ENCODE measurements around the gene SWI5.
"Not testable (repeated sequence)": the region's sequence is repeated elsewhere in the genome, so short reads cannot be mapped to it uniquely, and the experiment has no call there.

SWI5 gene

DNA sequence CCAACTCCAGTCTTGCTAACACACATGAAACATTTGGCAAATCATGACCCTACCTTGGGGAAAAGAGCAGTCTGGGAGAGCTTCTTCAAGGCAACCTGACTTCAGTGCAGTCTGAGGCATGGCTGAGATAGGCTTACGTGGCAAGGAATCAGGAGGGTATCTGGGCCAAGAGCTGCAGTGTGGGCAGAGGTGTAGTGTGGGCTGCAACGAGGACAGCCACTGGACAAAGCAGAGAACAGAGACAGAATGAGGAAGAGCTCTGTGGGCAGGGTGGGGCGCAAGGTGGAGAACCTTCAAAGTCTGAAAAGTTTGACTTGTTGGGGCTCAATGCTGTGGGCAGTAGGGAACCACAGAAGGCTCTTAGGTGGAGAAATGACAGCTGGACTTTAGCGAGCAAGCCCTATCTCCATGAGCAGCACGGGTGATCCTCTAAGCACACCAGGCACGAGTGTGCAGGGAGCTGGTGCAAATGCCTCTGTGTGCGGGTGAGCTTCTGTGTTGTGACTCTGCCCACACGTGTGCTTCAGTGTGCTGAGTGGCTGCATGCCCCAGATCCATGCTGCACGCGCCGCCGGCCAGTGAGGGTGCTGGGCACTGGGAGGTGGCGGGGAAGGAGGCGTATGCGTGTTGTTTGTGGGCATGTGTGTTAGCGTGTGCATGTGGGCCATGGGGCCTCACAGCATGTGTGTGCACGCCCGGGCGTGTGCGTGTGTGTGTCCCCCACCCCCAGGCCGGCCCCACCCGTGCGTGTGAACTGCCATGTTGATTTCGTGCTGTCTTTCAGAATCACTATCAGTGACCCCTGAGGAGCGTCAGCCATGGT, 23.5 kb upstream of the SWI5 start:
- DNase-seq = no peak

DNA sequence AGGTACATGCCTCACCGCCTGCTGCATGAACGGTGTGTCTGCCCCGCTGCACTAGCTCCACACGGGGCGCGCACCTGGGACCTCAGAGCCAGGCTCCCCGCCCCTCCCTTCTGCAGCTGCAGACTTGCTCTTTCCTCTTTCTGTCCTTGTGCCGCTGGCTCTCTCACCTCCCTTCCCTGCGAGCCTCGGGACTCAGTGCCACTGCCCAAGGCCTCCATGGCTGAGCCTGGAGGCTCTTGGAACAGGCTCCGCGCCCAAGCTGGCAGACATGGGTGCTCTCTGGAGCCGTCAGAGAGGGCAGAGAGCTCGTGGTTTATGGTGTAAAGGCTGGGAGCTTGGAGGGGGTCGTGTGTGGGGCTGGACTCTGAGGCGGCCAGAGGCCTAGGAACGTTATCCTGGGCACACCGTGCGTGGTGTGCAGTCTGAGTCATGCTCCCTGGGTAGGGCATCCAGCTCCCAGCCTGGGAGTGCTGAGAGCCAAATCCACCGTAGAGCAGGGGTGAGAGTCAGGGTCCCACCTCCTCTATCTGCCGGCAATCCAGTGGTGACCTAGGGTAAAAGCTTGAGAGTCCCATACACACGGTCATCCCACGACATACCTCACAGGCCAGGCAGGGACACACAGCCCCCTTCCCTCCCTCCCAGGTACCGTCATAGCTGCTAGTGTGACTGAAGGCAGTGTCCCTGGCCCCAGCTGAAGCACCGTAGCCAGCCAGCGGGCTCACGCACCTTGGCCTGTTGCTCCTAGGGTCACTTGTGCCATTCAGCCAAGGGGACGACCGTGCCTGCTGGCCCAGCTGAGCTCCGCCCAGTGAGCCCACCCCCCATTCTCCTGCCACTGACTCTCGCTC, 22.7 kb upstream of the SWI5 start:
- DNase-seq = no peak

DNA sequence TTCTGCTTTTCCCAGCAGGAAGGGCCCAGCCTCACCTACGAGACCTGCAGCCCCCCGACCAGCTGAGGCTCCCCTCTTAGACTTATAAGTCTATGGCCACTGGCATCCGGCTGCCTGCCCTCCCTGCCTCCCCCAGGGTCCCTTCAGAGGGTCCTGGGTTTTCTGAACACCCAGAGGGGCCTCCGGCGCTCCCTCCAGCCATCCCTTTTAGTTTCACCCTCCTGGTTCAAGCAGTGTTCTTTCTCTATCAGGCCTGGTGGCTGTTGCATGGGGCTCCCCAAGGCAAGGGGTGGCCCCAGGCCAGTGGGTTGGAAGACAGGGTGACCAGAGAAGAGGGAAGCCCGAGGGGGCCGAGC, 22.1 kb upstream of the SWI5 start:
- no peak for DNase-seq

DNA sequence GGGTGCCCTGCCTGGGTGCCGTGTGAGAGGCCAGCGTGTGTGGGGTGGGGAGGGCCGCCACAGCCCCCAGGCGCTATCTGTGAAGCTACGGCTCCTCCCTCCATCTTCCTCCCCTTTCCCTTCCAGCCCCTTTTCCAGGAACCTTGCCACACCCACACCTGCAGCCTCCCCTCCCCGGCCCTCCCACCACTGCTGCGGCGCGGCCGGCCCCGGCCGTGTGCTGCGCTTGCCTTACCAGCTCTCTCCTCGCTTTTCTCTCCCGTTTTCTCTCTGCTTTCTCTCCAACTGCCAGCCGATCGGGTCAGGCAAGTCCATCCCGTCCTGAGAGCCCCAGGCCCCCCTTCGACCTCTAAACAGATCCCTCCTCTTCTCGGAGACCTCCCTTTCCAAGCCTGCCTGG, 21.7 kb upstream of the SWI5 start:
- DNase-seq = no peak

DNA sequence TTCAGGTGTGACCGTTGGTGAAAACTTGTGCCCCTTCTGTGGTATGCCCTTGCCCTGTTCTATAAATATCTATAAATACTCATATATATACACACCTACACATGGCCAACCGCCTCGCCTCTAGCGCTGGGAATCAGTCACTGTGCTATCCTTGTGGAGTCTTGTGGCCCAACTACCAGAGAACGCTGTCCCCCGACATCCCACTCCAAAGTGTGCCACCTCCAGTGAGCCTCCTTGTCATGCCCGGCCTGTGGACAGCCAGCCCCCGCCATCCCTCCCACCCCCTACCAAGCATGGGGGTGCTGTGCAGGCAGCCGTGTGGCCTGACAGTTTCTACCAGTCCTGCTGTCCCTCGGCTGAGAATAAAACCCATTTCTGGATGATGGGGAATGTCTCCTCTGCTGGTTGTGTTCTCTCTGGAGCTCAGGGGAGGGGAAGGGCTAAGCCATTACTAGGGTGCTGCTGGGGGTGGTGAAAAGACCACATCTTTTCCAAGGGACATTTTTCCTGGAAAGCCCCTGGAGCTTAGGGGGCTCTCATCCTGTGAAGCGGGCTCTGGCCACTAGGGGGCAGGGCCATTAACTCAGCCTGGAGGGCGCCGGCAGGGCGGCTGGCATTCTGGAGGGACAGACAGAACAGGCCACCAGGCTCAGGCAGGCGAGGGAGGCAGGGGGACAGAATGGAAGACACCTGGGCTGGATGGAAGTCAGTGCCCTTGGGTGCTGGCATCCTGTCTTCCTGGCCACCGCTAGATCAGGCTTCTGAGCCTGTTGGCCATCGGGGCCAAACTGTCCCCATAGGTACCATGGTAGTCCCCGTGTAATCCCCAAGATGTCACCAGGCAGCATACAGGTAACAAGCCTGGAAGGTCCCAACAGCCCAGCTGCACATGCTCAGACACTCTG, 21.0 kb upstream of the SWI5 start:
- DNase-seq = peak; percentile 41 to 54

DNA sequence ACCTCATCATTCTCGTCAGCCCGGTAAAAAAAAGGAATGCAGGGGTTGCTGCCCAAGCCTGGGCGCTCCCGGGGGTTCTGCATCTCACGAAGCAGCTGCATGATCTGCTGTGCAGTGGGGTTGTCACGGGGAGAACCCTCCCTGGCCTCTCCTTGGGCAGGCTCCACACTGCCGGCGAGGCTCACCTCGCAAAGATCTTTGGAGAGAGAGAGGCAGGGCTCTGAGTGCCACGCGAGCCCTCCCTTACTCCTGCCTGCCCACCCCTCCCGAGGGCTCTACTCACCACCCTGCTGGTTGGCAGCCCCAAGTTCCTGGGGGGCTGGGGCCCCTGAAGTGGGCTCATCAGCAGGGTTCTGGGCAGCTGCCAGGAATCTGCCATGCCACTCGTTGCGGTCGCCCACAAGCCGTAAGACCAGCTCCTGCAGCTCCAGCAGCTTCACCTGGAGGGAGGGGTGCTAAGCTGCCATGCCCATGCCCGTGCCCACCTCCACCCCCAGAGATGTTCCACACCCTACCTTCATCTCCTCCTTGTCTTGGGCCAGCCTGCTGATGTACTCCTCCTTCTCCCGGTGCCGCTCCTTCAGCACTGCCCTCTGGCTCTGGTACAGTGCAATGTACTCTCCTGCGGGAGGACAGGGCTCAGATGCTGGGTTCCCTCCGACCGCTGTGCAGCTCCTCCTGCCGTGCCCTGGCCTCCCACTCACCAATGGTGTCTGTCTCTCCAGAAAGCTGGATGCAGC, 18.8 kb upstream of the SWI5 start:
- no peak for DNase-seq

DNA sequence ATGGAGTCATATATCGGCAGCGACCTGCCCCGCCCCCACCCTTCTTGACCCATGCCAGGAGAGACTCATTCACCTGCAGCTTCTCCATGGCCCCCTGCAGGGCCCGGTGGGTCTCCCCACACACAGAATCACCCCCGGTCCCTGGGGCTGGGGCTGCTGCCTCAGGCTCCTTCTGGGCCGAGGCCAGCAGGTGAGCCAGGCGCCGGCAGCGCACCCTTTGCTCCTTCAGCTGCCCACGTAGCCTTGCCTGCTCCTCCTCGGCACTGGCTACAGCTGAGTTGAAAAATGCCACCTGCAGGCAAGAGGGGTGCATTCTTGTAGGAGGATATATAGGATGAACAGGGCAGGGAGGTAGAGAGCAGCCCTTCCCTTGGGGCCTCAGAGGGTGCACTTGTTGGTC, 18.2 kb upstream of the SWI5 start:
- no peak for DNase-seq

DNA sequence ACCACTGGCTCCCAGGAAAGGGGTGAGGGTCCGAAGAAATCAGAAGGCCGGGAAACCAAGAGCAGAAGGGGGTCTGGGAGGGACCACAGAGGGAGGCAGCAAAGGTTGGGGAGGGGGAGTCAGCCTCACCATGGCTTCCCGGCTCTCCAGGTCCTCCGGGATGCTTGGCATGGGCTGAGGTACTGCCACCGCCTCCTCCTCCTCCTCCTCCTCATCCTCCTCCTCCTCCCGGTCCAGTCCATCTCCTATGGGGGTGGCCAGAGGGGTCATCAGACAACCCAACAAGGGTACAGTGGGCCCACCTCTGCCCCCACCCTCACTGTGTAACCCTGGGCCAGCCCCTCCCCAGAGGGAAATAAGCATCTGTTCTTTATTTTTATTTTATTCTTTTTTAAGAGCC, 17.8 kb upstream of the SWI5 start:
- no peak for DNase-seq

DNA sequence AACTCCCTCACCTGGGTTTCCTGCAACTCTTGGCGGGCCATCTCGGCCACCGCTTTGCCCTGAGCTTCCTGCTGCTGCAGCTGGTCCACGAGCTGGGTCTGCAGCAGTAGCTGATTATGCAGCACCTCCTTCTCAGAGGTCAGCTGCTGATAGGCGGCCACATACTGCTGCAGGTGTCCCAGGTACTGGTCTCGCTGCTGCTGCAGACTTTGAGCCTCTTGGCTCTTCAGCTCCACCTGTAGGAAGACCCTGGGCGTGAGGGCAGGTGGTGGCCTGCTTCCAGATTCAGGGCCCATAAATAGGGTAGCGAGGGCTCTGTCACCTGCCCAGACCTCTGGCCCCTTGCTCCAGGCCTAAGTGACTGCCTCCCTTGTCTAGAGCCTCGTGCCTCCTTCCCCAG, 16.9 kb upstream of the SWI5 start:
- DNase-seq = no peak

DNA sequence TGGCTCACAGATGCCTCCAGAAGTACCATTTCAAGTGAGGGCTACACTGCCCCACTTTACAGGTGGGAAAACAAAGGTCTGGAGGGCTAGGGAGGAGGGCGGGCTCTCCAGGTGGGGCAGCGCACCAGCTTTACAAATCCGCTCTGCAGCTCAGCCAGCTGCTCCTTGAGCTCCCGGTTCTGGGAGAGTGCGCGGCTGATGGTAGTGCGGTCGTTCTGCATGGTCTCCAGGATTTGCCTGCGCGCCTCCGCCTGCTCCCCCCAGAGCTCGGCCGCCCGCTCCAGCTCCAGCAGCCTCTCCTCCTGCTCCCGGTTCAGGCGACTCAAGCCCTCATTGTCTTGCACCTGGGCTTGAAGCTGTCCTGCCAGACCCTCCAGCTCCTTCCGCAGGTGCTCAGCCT, 15.7 kb upstream of the SWI5 start:
- DNase-seq = no peak

DNA sequence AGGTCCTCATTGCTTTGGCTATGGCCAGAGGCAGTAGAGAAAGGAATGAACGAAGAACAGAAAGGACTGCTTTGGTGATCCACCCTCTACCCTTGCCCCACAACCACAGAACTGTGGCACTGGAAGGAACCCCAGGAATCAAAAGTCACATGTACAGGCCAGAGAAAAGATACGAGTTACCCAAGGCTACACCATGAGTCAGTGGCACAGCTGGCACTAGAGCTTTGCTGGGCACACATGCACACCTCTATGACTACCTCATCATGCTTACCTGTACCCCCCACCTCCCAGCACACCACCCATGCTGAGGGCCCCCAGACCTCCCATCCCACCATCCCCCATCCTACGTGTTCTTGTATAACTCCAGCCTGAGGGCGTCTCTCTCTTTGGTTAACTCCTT, 13.4 kb upstream of the SWI5 start:
- no peak for DNase-seq

DNA sequence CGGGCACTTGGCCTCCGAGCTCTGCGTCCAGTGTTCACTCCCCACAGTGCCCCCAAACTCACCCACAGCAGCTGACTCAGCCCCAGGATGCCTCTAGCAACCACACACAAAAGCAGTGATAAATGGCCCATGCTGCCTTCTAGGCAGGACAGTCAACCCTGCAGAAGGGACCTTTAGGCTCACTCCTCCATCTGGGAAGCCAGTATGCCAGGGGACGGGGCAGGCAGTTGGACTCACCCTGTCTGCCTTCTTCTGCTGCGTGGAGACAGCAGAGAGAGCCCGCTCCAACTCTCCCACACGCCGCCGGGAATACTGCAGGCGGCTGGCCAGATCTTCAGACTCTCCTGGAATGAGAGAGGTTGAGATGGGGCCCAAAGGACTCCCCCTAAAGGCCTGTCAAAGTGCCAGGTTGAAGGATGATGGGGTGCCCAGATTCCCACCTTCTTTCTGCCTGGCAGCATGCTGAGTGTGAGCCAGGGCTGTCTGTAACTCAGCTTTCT, 10.7 kb upstream of the SWI5 start:
- DNase-seq = no peak

DNA sequence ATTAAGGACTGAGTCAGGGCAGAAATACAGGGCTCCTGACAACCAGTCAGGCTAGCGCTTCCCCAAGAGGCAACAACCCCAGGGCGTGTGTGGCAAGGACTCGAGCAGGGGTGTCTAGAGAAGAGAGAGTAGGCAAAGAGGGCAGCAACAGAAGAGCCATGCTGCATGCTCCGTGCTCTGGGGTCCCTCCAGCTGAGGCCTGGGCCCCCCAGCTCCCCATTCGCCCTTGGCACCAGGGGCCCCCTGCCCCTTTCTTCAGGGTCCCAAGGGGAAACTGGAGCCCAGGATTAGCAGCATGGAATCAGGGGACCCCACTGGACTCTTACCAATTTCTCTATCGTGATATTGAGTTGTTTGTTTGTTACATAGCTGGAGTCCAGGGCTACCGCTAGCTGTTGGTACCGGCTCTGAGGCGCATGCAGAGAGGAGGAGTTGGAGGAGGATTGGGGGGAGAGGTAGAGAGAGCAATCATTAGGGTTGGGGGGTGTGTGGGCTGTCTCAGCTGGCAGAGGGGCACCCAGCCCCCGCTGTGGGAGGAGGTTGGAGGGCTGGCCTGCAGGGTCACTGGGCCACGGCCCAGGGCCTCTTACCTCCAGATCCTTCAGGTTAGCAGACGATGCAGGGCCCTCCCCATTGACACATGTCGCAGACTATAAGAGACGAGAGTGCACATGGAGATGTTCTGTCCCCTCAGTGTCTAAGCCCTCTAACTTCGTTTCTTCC, 9.0 kb upstream of the SWI5 start:
- no peak for DNase-seq

DNA sequence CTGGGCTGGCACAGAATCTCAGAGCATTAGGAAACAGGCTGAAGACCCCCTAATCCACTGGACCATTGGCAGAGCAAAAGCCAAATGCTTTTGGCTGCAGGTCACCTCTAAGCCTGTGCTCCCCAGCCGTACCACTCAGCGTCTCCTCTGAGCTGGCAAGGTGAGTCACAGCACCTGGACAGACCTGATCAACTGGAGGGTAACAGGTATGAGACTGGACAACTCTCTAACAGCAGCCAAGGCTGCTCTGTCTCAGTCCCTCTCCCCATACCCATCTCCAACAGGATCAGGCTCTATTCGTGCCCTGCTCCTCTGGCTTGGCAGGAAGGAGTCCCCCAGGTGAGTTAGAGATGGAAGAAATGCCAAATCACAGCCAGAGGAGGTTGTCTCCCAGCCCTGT, 5.0 kb upstream of the SWI5 start:
- DNase-seq = no peak

DNA sequence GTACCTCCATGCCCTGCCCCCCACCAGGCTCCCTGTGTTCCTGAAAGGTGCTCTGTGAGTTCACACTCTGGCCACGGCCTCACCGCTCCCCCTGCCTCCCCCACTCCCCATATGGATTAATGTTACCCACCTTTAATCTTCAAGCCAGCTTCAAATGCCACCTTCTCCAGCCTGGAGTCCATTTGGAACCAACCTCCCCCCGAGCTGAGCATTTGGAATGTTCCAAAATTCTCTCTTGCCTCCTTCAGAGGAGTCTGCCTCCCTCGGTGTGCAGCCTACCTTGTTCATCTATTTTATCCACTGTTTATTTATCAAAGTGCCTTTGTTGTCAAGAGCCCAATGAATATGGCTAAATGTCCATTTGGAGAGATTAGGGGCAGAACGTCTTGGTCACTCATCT, 4.6 kb upstream of the SWI5 start:
- DNase-seq = no peak

DNA sequence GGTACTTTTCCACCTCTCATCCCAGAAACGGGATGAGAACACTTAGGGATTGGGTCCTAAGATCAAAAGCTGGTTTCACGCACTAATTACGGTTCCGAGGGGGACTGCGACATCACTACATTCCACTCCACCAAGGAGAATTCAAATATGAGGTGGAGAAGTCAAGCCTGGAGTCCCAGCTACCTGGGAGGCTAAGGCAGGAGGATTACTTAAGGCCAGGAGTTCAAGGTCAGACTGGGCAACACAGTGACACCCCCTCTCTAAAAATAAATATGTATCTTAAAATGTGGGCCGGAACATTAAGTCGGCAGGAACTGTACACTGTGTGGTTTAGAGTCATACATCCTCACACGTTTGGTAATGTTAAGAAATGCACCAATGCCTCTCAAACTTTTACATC, 1.8 kb upstream of the SWI5 start:
- no peak for DNase-seq

DNA sequence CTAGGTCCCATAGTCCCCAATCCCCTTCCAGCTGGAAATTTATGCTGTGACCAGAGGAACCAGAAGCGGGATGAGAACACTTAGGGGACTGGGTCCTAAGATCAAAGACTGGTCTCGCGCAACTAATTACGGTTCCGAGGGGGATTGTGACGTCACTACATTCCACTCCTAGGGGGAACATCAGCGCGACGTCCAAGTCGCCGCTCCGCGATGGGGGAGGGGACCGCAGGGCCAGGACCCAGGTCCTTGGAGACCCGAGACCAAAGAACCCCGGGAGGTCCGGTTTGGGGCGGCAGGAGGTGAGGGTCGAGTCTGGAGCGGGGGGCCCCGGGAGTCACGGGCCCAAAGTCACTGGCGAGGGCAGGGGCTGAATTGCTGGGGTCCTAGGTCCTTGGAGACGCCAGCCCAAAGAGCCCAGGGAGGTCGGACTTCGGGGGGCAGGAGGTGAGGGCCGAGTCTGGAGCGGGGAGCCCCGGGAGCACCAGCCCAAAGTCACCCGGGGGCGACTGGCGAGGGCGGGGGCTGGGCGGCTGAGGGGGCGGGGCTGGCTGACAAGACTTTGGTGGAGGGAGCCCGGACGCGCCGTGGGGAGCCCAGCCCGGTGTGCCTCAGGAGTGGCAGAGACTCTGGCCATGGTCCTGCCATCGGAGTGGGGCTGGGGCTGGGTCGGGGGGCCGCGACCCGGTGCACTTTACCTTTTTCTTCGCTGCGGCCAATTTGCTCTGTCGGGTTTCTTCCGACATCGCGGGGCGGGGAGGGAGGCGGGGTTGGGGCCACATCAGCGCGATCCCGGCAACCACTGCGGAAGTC, 673 bp upstream of the SWI5 start, which contains the start of gene GOLGA2:
Gene GOLGA2 (minus strand): TSS at position 810 of the 810 bp plus-strand sequence. CDS start 31 bp downstream, at position 779.
- no peak for DNase-seq

DNA sequence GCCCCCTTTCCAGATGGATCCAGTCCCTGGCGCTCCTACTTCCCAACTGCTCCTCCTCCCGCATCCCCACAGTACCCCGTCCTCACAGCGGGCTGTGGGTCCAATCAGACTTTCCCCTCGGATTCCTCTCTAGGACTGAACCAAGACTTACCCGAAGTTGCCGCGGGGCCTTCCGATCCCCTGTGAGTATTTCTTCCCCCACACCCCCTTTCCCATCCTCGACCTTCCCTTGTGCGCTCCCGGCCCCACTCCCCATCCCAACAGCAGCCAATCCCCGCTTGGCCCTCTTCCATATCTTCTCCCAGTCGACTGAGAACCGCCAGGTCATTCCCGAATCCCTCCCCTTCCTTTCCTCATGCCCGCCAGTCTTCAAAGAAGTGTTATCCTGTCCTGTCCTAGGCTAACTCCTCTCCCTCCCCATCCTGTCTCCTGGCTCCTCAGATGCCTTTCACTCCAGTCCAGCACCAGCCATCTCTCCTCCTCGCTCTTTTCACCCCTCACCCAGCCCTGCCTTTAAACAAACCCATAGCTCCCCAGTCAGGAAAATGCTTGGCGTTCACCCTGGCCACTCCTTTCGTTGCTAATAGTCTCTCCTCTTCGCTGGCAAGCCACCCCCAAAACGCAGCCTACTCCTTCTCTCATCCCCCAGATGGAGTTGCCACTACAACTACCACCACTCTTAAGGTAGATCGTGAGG, 646 bp downstream of the SWI5 start:
- DNase-seq = no peak

DNA sequence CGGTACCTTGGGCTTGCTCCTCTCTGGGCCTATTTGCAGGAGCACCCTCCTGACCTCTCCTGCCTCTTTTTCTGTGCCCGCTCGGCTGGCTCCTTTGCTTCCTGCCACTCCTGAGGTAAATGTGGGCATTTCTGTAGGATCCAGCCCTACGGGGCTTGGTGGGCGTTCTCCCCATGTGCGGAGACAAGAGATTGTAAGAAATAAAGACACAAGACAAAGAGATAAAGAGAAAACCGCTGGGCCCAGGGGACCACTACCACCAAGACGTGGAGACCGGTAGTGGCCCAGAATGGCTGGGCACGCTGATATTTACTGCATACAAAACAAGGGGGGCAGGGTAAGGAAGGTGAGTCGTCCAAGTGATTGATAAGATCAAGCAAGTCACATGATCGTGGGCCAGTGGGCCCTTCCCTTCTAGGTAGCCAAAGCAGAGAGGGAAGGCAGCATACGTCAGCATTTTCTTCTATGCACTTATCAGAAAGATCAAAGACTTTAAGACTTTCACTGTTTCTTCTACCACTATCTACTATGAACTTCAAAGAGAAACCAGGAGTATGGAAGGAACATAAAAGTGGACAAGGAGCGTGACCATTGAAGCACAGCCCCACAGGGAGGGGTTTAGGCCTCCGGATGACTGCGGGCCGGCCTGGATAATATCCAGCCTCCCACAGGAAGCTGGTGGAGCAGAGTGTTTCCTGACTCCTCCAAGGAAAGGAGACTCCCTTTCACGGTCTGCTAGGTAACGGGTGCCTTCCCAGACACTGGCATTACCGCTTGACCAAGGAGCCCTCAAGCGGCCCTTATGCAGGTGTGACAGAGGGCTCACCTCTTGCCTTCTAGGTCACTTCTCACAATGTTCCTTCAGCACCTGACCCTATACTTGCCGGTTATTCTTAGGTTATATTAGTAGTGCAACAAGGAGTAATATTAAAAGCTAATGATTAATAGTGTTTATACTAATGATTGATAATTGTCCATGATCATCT, 3.3 kb downstream of the SWI5 start:
- DNase-seq = not testable (repeated sequence)
